Esophagus squamous epithelium (tissue), 5 donors: ENCODE data around the gene QRICH2. TPM values are rescaled to one million over a fixed set of nuclear protein-coding genes. Genes with fewer than 3 reads are reported as not detected.
A peak's percentile ranks its signal among the peaks of the same experiment; 100 is the strongest.
"Not testable (repeated sequence)": the region's sequence is repeated elsewhere in the genome, so short reads cannot be mapped to it uniquely, and the experiment has no call there.

Experiments used
- DNase-seq: peaks from one replicate; lab custom pipeline; 2025; lab: John Stamatoyannopoulos, UW
- H3K27ac ChIP-seq, 4 donors: fragments of 200-600 bp; sonication (generic); one replicate each; pipeline ENCODE4 v1.5.1; 2016 to 2019; ENCODE audit warnings: mild to moderate bottlenecking in 1 of 4
- H3K27me3 ChIP-seq, 4 donors: fragments of 200-600 bp; sonication (generic); 1 replicate in 3 of 4; 2 replicates in 1 of 4; pipeline versions ENCODE4 v1.5.1 to v1.6.0; 2017 to 2021; ENCODE audit warnings: antibody characterized with exemption in 1 of 4
- H3K36me3 ChIP-seq, 3 donors: fragments of 200-600 bp; sonication (generic); one replicate each; pipeline ENCODE4 v1.5.1; 2016 to 2019
- H3K4me1 ChIP-seq, 3 donors: fragments of 200-600 bp; sonication (generic); one replicate each; pipeline ENCODE4 v1.5.1; 2017 to 2019
- H3K4me3 ChIP-seq, 4 donors: fragments of 200-600 bp; sonication (generic); 1 replicate in 3 of 4; 2 replicates in 1 of 4; pipeline ENCODE4 v1.5.1; 2016 to 2019; ENCODE audit warnings: mild to moderate bottlenecking in 2 of 4, moderate library complexity in 1 of 4
- H3K9me3 ChIP-seq, 3 donors: fragments of 200-600 bp; sonication (generic); one replicate each; pipeline ENCODE4 v1.5.1; 2016 to 2019
- POLR2A ChIP-seq, 4 donors: fragments of 450-650 bp; IDR thresholded peaks; one replicate each; pipeline ENCODE4 v1.6.1; 2017; ENCODE audit warnings: antibody characterized with exemption in 4 of 4, mild to moderate bottlenecking in 4 of 4, moderate library complexity in 3 of 4
- WGBS, 2 donors: methylation state at CpG; one replicate each; pipeline ENCODE4 v1.1.5; 2018; 5-methylcytosine and 5-hydroxymethylcytosine counted together
- intact Hi-C: fragments of 100-400 bp; cut with DNase I; formaldehyde crosslinking; loops from one replicate; pipeline ENCODE4 v1.15.0; 2022
- total RNA-seq, 4 donors: library from RNA; depleted of rRNA; stranded (reverse); fragments of >200 nt; gene quantifications; one replicate each; pipeline ENCODE4 v1.1.0, GENCODE V29; 2016
- TF ChIP-seq, protein P1 (sequence below), 6 experiments: fragments of 450-650 bp in 4 of 6; fragments of 200-600 bp in 2 of 6; sonication (generic) in 2 of 6; IDR thresholded peaks; one replicate each; pipeline ENCODE4 v1.5.1; 2016 to 2019; ENCODE audit warnings: antibody characterized with exemption in 6 of 6, mild to moderate bottlenecking in 4 of 6, moderate library complexity in 4 of 6
- donor health status: DM: yes; HTN: yes; CAD: no.

The QRICH2 gene
- total RNA-seq, 4 donors from 2014 or later = 1.1 to 2.8 (median 1.8) TPM

GRCh38 chr17:76246080-76247066 lies 61.7 kb downstream of the QRICH2 start:
- Histone ChIP-seq H3K27ac (no peak overlapping the region), H3K27me3 (peaks cover 0 to 45% (median 0%) of the 10 kb centered on the region in 4 donors), H3K4me3 (no peak overlapping the region), H3K9me3 (no peaks in the 10 kb centered on the region), H3K4me1 (peaks cover 0 to 20% (median 2%) of the 10 kb centered on the region in 3 donors), H3K36me3 (no peaks in the 10 kb centered on the region)
- intact Hi-C loops = no loop called here
- 65 to 91% methylated on average over 5 to 6 of the region's 7 CpGs for WGBS, 2 donors
- peak in 1 of 4 donors; percentile 40 for TF ChIP-seq POLR2A (IDR thresholded peaks at IDR 0.05)
- TF ChIP-seq, protein P1, sequence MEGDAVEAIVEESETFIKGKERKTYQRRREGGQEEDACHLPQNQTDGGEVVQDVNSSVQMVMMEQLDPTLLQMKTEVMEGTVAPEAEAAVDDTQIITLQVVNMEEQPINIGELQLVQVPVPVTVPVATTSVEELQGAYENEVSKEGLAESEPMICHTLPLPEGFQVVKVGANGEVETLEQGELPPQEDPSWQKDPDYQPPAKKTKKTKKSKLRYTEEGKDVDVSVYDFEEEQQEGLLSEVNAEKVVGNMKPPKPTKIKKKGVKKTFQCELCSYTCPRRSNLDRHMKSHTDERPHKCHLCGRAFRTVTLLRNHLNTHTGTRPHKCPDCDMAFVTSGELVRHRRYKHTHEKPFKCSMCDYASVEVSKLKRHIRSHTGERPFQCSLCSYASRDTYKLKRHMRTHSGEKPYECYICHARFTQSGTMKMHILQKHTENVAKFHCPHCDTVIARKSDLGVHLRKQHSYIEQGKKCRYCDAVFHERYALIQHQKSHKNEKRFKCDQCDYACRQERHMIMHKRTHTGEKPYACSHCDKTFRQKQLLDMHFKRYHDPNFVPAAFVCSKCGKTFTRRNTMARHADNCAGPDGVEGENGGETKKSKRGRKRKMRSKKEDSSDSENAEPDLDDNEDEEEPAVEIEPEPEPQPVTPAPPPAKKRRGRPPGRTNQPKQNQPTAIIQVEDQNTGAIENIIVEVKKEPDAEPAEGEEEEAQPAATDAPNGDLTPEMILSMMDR (IDR thresholded peaks at IDR 0.05) = no peak
- DNase-seq = no peak

DNA sequence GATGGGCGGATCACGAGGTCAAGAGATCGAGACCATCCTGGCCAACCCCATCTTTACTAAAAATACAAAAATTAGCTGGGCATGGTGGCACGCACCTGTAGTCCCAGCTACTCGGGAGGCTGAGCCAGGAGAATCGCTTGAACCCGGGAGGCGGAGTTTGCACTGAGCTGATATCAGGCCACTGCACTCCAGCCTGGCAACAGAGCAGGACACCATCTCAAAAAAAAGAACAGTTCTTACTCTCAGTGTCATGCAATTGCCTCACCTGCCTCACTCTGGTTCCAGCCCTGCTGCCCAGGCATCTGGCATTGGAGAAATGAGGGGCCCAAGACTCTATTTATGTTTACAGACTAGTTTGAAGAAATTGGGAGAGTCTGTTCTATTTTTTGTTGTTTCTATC lies 63.4 kb downstream of the QRICH2 start:
- DNase-seq, H3K36me3 ChIP-seq, intact Hi-C loops, H3K4me3 ChIP-seq, H3K27ac ChIP-seq, H3K9me3 ChIP-seq: not testable (repeated sequence)
- Histone ChIP-seq H3K27me3 (peaks cover 0 to 60% (median 1%) of the 10 kb centered on the region in 4 donors), H3K4me1 (peaks cover 6 to 29% (median 11%) of the 10 kb centered on the region in 3 donors)
- 96 to 98% methylated on average over 4 to 8 of the region's 8 CpGs for WGBS, 2 donors

GRCh38 chr17:76243826-76244679 lies 64.0 kb downstream of the QRICH2 start:
- DNase-seq = no peak
- Histone ChIP-seq H3K27me3 (peaks cover 0 to 66% (median 2%) of the 10 kb centered on the region in 4 donors), H3K27ac (no peak overlapping the region), H3K36me3 (no peaks in the 10 kb centered on the region), H3K4me1 (peaks cover 9 to 36% (median 18%) of the 10 kb centered on the region in 3 donors), H3K4me3 (no peak overlapping the region), H3K9me3 (no peaks in the 10 kb centered on the region)
- TF ChIP-seq, protein P1 (IDR thresholded peaks at IDR 0.05) = no peak
- no peak for TF ChIP-seq POLR2A (IDR thresholded peaks at IDR 0.05)
- intact Hi-C loops = no loop called here
- 75 to 80% methylated on average over 5 to 12 of the region's 12 CpGs for WGBS, 2 donors

DNA sequence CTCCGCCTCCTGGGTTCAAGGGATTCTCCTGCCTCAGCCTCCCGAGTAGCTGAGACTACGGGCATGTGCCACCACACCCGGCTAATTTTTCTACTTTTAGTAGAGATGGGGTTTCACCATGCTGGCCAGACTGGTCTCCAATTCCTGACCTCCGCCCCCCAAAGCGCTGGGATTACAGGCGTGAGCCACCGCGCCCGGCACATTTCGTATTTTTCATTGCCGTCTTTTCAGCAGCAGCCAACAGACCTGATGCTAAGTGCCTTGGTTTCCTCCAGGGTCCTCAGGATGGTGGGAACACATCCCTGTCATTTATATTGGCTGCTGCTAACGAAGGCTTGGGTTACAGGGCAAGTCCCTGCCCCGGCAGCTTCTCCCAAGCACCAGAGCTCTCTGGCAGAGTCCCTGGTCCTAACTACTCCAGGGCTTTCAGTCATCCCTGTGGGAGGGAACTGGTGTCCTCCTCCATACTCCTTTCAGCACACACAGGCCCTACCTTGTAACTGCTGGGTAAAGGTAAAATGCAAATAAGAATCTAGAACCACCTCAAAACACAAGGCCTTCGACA lies 66.3 kb downstream of the QRICH2 start:
- Histone ChIP-seq H3K4me1 (peaks cover 9 to 29% (median 18%) of the 10 kb centered on the region in 3 donors), H3K27ac (no peak overlapping the region), H3K4me3 (peak overlapping the region in 2 of 4 donors; percentile 59 to 80), H3K36me3 (no peaks in the 10 kb centered on the region), H3K9me3 (no peaks in the 10 kb centered on the region), H3K27me3 (peaks cover 0 to 74% (median 2%) of the 10 kb centered on the region in 4 donors)
- TF ChIP-seq POLR2A (IDR thresholded peaks at IDR 0.05) = no peak
- TF ChIP-seq, protein P1 (IDR thresholded peaks at IDR 0.05) = no peak
- DNase-seq = no peak
- intact Hi-C loops = no loop called here
- WGBS, 2 donors = 95 to 96% methylated on average over 12 to 14 of the region's 15 CpGs

GRCh38 chr17:76241204-76241538 lies 66.9 kb downstream of the QRICH2 start:
- no peak for TF ChIP-seq POLR2A (IDR thresholded peaks at IDR 0.05)
- TF ChIP-seq, protein P1 (IDR thresholded peaks at IDR 0.05) = no peak
- Histone ChIP-seq H3K27ac (peak overlapping the region; percentile 24 to 67 (median 52)), H3K27me3 (peaks cover 0 to 74% (median 2%) of the 10 kb centered on the region in 4 donors), H3K9me3 (no peaks in the 10 kb centered on the region), H3K4me1 (peaks cover 9 to 26% (median 18%) of the 10 kb centered on the region in 3 donors), H3K36me3 (no peaks in the 10 kb centered on the region), H3K4me3 (peak overlapping the region; percentile 34 to 80 (median 56))
- 15 to 28% methylated on average over 9 to 10 of the region's 12 CpGs for WGBS, 2 donors
- intact Hi-C loops = no loop called here
- no peak for DNase-seq
